ENCODE data around the gene MIX23. TPM values are rescaled to one million over a fixed set of nuclear protein-coding genes. Genes with fewer than 3 reads are reported as not detected.
A peak's percentile ranks its signal among the peaks of the same experiment; 100 is the strongest.

MIX23 gene
- total RNA-seq, 1 experiment from 2014 or later, result 75.3 TPM

DNA sequence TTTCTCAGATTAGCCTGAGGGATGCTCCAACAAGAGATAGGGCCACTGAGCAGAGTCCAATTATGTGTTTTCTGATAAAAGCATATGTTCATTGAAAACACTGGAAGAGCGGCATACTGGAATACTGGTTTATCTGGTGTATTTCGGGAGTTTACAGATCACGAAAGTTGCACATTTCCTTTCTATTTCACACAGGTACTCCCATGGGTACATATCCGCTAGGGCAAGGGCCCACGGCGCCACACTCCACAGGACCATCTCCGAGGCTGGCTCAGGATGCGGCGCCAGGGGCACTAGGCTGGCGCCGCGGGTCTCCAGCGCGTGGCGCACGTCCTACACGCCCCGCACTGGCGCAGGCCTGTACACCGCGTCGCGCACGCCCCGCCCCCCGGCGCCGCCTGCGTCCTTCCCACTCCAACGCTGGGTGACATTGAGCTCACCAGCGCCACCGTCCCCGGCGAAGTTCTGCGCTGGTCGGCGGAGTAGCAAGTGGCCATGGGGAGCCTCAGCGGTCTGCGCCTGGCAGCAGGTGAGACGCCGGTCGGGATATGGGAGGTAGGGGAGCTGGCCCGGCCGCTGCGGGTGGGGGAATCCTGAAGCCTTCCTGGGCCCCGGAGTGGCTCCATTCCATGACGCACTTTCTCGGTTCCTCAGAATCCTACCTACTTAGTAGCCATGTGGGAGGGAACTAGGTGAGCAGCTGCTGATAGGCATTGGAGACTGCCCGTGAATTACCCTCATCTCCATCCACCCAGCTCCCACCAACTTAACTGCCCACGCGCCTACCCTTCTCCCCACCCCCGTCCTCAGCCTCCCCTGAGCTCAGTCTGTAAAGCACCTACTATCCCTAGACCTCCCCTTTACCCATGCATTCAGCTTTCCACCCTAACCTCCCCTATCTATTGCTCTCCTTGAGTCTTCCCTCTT lies 1.0 kb upstream of the MIX23 start, which contains the start of gene FAM162A:
Gene FAM162A, plus strand, starts transcription at position 412 of the 927 bp plus-strand sequence. Its CDS starts 84 bp downstream, at position 496.
- Histone ChIP-seq H3K4me3 (ENCODE audit: low read depth, low read length, poor library complexity, severe bottlenecking) (peak within 1 kb of the TSS; percentile 73), H3K9me3 (ENCODE audit: low read depth, low read length, poor library complexity, severe bottlenecking) (no peaks in the 10 kb centered on the region), H3K4me1 (ENCODE audit: insufficient read depth, low read length, poor library complexity, severe bottlenecking) (peaks cover 14% of the 10 kb centered on the region), H3K27ac (ENCODE audit: low read depth, low read length, poor library complexity, severe bottlenecking) (peak within 1 kb of the TSS; percentile 69), H3K36me3 (ENCODE audit: insufficient read depth, low read length, poor library complexity, severe bottlenecking) (no peaks in the 10 kb centered on the region), H3K27me3 (replicated peaks; ENCODE audit: insufficient read depth, low read depth, low read length, poor library complexity) (no peaks in the 10 kb centered on the region)
- ChIA-PET POLR2A (ENCODE audit: low non-redundant PET) (interaction anchor here (0.7 kb wide), 1 partner anchor 106 kb away, joined by 4 read pairs; no protein-coding TSS in a partner anchor), CTCF (interaction anchor here (0.5 to 1.6 kb wide), 5 partner anchors 9 to 296 kb away, joined by 3 to 13 read pairs (median 4); no protein-coding TSS in a partner anchor)
- intact Hi-C loops (cut with micrococcal nuclease; ENCODE audit: unreplicated experiment), result loop anchor here (1.0 kb wide), 1 partner anchor 410 kb away; no protein-coding TSS in a partner anchor
- TF ChIP-seq, protein P1, sequence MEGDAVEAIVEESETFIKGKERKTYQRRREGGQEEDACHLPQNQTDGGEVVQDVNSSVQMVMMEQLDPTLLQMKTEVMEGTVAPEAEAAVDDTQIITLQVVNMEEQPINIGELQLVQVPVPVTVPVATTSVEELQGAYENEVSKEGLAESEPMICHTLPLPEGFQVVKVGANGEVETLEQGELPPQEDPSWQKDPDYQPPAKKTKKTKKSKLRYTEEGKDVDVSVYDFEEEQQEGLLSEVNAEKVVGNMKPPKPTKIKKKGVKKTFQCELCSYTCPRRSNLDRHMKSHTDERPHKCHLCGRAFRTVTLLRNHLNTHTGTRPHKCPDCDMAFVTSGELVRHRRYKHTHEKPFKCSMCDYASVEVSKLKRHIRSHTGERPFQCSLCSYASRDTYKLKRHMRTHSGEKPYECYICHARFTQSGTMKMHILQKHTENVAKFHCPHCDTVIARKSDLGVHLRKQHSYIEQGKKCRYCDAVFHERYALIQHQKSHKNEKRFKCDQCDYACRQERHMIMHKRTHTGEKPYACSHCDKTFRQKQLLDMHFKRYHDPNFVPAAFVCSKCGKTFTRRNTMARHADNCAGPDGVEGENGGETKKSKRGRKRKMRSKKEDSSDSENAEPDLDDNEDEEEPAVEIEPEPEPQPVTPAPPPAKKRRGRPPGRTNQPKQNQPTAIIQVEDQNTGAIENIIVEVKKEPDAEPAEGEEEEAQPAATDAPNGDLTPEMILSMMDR (conservative IDR thresholded peaks at IDR 0.05; ENCODE audit: low read depth, low read length), result peak; percentile 77
- no peak for TF ChIP-seq EZH2 (IDR thresholded peaks at IDR 0.05; ENCODE audit: borderline replicate concordance, low read depth, low read length, poor library complexity, severe bottlenecking)
- no TSS peak for BruUV-seq (replicated peaks)
- DNase-seq (ENCODE audit: low spot score), result peak; percentile 97

- DNase-seq (ENCODE audit: low spot score), result no peak
- no peak overlapping the region for H3K27ac ChIP-seq (ENCODE audit: low read depth, low read length, poor library complexity, severe bottlenecking)
- ChIA-PET CTCF (no interaction called here), POLR2A (ENCODE audit: low non-redundant PET) (no interaction called here)
- TF ChIP-seq EZH2 (IDR thresholded peaks at IDR 0.05; ENCODE audit: borderline replicate concordance, low read depth, low read length, poor library complexity, severe bottlenecking), result no peak
- TF ChIP-seq, protein P1 (conservative IDR thresholded peaks at IDR 0.05; ENCODE audit: low read depth, low read length), result no peak
- intact Hi-C loops (cut with micrococcal nuclease; ENCODE audit: unreplicated experiment), result no loop called here
- H3K27me3 ChIP-seq (replicated peaks; ENCODE audit: insufficient read depth, low read depth, low read length, poor library complexity), result no peaks in the 10 kb centered on the region
- peaks cover 5% of the 10 kb centered on the region for H3K4me1 ChIP-seq (ENCODE audit: insufficient read depth, low read length, poor library complexity, severe bottlenecking)
- H3K4me3 ChIP-seq (ENCODE audit: low read depth, low read length, poor library complexity, severe bottlenecking), result no peak overlapping the region
- no peaks in the 10 kb centered on the region for H3K36me3 ChIP-seq (ENCODE audit: insufficient read depth, low read length, poor library complexity, severe bottlenecking)
- H3K9me3 ChIP-seq (ENCODE audit: low read depth, low read length, poor library complexity, severe bottlenecking), result no peaks in the 10 kb centered on the region
- no TSS peak for BruUV-seq (replicated peaks)
Observed at GRCh38 chr3:122377975-122378374, 5.1 kb downstream of the MIX23 start.

DNA sequence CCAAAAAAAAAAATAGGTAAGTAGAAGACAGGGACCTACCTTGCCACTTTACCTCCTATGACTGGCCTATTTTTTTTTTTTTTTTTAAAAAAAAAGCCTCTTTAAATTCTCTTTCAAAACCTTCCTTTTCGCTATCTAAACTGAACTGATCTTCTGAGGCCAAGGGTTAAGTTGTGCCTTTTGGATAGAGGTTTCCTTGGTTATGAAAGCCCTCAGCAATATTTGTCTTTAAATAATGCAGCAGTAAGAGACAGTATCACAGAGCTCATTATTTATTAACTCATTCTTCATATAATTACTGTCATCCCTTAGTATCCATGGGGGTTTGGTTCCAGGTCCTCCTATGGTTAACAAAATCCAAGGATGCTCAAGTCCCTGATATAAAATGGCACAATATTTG lies 9.0 kb downstream of the MIX23 start:
- Histone ChIP-seq H3K27me3 (replicated peaks; ENCODE audit: insufficient read depth, low read depth, low read length, poor library complexity) (no peaks in the 10 kb centered on the region), H3K4me1 (ENCODE audit: insufficient read depth, low read length, poor library complexity, severe bottlenecking) (no peaks in the 10 kb centered on the region), H3K4me3 (ENCODE audit: low read depth, low read length, poor library complexity, severe bottlenecking) (no peak overlapping the region), H3K27ac (ENCODE audit: low read depth, low read length, poor library complexity, severe bottlenecking) (no peak overlapping the region), H3K9me3 (ENCODE audit: low read depth, low read length, poor library complexity, severe bottlenecking) (no peaks in the 10 kb centered on the region), H3K36me3 (ENCODE audit: insufficient read depth, low read length, poor library complexity, severe bottlenecking) (peaks cover 19% of the 10 kb centered on the region)
- intact Hi-C loops (cut with micrococcal nuclease; ENCODE audit: unreplicated experiment), result no loop called here
- CTCF ChIA-PET, result no interaction called here
- no peak for DNase-seq (ENCODE audit: low spot score)
- BruUV-seq (replicated peaks), result no TSS peak
- POLR2A ChIA-PET (ENCODE audit: low non-redundant PET), result no interaction called here
- no peak for TF ChIP-seq EZH2 (IDR thresholded peaks at IDR 0.05; ENCODE audit: borderline replicate concordance, low read depth, low read length, poor library complexity, severe bottlenecking)
- TF ChIP-seq, protein P1 (conservative IDR thresholded peaks at IDR 0.05; ENCODE audit: low read depth, low read length), result no peak
